AG09309 (cell line): Measurements from ENCODE around the gene KMT2C.
A peak's percentile ranks its signal among the peaks of the same experiment; 100 is the strongest.

Experiments used
- DNase-seq: peaks from one replicate; pipeline ENCODE4 v3.0.0-alpha.2; 2010; ENCODE audit warnings: low read depth
- H3K4me3 ChIP-seq: 2 replicates; pipeline ENCODE4 v1.5.1; 2011; ENCODE audit warnings: mild to moderate bottlenecking, low read depth, low read length, moderate library complexity; ENCODE audit not compliant: control insufficient read depth
- TF ChIP-seq, protein P1 (sequence below): IDR thresholded peaks from 2 replicates; pipeline ENCODE4 v1.5.1; 2011; ENCODE audit warnings: mild to moderate bottlenecking, low read depth, low read length, inconsistent platforms; ENCODE audit not compliant: insufficient read depth, control insufficient read depth; ENCODE audit errors: missing control alignments

Gene KMT2C

DNA sequence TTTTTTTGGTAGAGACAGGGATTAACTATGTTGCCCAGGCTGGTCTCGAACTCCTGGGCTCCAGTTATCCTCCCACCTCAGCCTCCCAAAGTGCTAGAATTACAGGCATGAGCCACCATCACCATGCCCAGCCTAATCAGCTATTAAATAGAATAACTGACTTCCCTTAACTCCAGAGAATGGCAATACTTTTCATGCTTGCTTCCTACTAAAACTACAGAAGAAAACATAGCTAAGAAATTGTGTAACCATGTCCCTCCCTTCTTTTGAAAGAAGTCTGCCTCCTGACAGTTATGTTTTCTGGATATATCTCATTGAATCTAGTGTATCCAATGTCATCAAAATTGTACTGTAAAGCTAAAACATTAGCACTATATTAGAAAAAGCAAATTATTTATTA lies 95.6 kb downstream of the KMT2C start:
- TF ChIP-seq, protein P1, sequence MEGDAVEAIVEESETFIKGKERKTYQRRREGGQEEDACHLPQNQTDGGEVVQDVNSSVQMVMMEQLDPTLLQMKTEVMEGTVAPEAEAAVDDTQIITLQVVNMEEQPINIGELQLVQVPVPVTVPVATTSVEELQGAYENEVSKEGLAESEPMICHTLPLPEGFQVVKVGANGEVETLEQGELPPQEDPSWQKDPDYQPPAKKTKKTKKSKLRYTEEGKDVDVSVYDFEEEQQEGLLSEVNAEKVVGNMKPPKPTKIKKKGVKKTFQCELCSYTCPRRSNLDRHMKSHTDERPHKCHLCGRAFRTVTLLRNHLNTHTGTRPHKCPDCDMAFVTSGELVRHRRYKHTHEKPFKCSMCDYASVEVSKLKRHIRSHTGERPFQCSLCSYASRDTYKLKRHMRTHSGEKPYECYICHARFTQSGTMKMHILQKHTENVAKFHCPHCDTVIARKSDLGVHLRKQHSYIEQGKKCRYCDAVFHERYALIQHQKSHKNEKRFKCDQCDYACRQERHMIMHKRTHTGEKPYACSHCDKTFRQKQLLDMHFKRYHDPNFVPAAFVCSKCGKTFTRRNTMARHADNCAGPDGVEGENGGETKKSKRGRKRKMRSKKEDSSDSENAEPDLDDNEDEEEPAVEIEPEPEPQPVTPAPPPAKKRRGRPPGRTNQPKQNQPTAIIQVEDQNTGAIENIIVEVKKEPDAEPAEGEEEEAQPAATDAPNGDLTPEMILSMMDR: no peak
- no peak for DNase-seq
- H3K4me3 ChIP-seq: no peak overlapping the region

DNA sequence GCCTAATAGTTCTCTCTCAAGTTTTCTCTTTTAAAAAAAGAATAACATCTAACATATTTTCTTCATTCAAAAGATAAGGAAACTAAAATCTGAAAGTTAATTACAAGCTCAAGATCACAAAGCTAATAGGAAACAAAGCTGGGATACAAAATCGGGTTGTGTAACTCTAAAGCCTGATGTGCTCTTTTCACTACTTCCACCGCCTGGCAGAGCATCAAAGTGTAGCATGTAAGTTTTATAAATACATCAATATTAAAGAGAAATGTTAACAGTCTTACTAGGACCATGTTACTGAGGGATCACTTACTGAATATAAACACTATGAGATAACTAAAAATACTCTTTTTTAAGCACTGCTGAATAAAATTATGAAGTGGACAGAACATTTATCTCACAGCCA lies 97.2 kb downstream of the KMT2C start:
- DNase-seq: no peak
- TF ChIP-seq, protein P1: no peak
- H3K4me3 ChIP-seq: no peak overlapping the region

DNA sequence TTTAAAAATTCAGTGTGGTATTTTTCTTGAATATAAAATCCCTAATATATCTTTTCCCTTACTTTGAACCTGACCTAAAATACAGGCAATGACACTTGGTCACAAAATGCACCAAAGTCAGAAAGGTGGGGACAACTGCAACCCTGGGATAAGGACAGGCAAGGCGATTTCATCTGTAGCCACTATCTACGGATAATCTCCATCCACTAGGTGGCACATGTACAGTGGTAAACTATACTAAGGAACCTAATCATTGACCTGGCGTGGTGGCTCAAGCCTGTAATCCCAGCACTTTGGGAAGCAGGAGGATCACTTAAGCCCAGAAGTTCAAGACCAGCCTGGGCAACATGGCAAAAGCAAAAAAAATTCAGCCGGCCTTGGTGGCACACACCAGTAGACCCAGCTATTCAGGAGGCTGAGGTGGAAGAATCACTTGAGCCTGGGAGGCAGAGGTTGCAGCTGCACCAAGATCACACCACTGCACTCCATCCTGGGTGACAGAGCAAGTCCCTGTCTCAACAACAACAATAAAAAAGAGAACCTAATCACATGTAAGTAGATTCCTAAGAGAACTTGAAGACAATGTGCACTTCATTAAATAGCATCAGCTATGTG lies 98.9 kb downstream of the KMT2C start:
- H3K4me3 ChIP-seq: no peak overlapping the region
- no peak for DNase-seq
- TF ChIP-seq, protein P1: peak; percentile 55

DNA sequence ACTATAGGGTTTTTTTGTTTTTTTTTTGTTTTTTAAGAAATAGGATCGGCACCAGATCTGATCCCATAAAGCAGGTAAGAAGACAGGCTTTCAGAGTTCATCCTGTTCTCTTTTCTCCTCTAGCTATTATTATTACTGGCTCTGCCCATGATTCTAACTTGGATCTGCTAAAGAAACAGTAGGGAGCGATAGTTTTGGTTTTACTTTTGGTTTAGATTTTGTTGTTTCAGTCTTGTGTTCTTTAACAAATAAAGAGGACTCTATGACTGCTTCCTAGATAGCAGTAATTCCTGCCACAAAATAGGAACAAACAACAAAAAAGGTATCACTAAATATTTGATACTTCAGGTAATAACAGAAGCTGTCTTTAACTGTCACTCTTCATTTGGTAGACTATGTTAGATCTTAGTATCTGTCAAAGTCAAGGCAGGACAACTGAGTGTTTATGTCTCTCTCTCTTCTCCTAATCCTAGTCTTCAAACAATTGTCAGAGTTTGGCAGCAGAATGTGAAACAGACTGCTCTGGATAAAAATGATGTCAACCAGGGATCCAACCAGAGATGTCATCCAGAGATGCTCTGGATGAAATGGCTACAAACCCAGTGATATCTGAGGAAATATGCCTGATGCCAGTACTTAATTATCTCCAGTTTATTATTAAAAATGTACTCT lies 99.8 kb downstream of the KMT2C start:
- no peak for DNase-seq
- H3K4me3 ChIP-seq: no peak overlapping the region
- TF ChIP-seq, protein P1: no peak

DNA sequence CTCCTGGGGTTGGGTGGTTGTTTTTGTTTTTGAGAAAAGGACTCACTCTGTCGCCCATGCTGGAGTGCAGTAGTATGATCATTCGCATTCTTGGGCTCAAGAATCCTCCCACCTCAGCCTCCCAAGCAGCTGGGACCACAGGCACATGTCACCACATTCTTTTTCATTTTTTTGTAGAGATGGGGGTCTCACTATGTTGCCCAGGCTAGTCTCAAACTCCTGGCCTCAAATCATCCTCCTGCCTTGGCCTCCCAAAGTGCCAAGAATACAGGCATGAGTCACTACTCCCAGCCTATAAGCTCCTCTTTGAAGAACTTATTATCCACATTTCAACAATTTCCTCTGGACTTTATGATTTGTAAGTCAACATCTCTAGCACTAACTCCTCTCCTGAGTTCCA lies 102.7 kb downstream of the KMT2C start:
- DNase-seq: no peak
- TF ChIP-seq, protein P1: no peak
- H3K4me3 ChIP-seq: no peak overlapping the region

DNA sequence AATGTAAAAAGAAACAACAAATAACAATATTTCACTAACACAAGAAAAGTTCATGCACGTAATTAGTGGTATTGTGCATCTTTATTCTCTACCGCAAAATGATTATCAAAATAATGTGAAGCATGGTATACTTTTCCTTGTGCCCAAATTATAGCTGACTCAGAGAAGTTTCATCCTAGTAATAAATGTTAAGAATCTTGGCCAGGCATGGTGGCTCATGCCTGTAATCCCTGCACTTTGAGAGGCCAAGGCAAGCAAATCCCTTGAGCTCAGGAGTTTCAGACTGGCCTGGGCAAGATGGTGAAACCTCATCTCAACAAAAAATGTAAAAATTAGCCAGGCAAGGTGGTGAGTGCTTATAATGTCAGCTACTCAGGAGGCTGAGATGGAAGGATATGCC lies 105.0 kb downstream of the KMT2C start:
- TF ChIP-seq, protein P1: no peak
- DNase-seq: no peak
- H3K4me3 ChIP-seq: no peak overlapping the region
